K562 (cell line): Measurements from ENCODE around the gene MYO3B. TPM values are rescaled to one million over a fixed set of nuclear protein-coding genes. Genes with fewer than 3 reads are reported as not detected.

Experiments
- ARNT ChIP-seq, 2 experiments: fragments of 450-650 bp; IDR thresholded peaks; 2 replicates each; pipeline ENCODE4 v1.6.1; 2016; ENCODE audit warnings: mild to moderate bottlenecking in 1 of 2
- BCLAF1 ChIP-seq, 2 experiments: fragments of 450-650 bp in 1 of 2; IDR thresholded peaks; 2 replicates each; pipeline ENCODE4 v1.6.1; 2011 to 2017; ENCODE audit warnings: low read depth in 2 of 2, antibody characterized with exemption in 1 of 2, borderline replicate concordance in 1 of 2, low read length in 1 of 2, mild to moderate bottlenecking in 1 of 2, mixed read lengths in 1 of 2; ENCODE audit not compliant: control insufficient read depth in 1 of 2
- CEBPB ChIP-seq: fragments of 450-650 bp; IDR thresholded peaks from 2 replicates; pipeline ENCODE4 v1.6.1; 2016; ENCODE audit warnings: missing genetic modification characterization, missing compliant biosample characterization
- CHD1 ChIP-seq: fragments of 200-600 bp; sonication (generic); IDR thresholded peaks from one replicate; pipeline ENCODE4 v1.6.1; 2012; ENCODE audit warnings: mild to moderate bottlenecking, moderate library complexity, low read length, inconsistent platforms
- ELF4 ChIP-seq: fragments of 450-650 bp; formaldehyde crosslinking; IDR thresholded peaks from 2 replicates; pipeline ENCODE4 v1.4.0; 2022; ENCODE audit warnings: missing genetic modification characterization
- ESRRB ChIP-seq: fragments of 250-450 bp; sonication (Bioruptor Pico); IDR thresholded peaks from 2 replicates; pipeline ENCODE4 v1.5.0; 2020; ENCODE audit warnings: mild to moderate bottlenecking, moderate library complexity, borderline replicate concordance
- HMG20B ChIP-seq: fragments of 250-450 bp; sonication (Bioruptor Pico); IDR thresholded peaks from 2 replicates; pipeline ENCODE4 v1.5.0; 2021; ENCODE audit warnings: mild to moderate bottlenecking
- JUNB ChIP-seq: fragments of 450-650 bp; formaldehyde crosslinking; conservative IDR thresholded peaks from 2 replicates; pipeline ENCODE4 v1.4.0; 2020; ENCODE audit warnings: mild to moderate bottlenecking
- MEF2D ChIP-seq: conservative IDR thresholded peaks from 2 replicates; pipeline ENCODE4 v1.6.1; 2016; ENCODE audit warnings: low read depth, missing genetic modification characterization, missing compliant biosample characterization
- NCOA6 ChIP-seq: fragments of 450-650 bp; IDR thresholded peaks from 2 replicates; pipeline ENCODE4 v1.6.1; 2017; ENCODE audit warnings: mild to moderate bottlenecking
- PHB2 ChIP-seq: fragments of 450-650 bp; IDR thresholded peaks from 2 replicates; pipeline ENCODE4 v1.6.1; 2017; ENCODE audit warnings: low read depth
- POLR2B ChIP-seq: fragments of 450-650 bp; IDR thresholded peaks from 2 replicates; pipeline ENCODE4 v1.6.1; 2018; ENCODE audit warnings: low read depth; ENCODE audit not compliant: partially characterized antibody
- PPARD ChIP-seq: fragments of 250-450 bp; sonication (Bioruptor Pico); IDR thresholded peaks from 2 replicates; pipeline ENCODE4 v1.8.0; 2022; ENCODE audit warnings: inconsistent platforms, mild to moderate bottlenecking, moderate library complexity
- TAF9B ChIP-seq: fragments of 450-650 bp; IDR thresholded peaks from 2 replicates; pipeline ENCODE4 v1.6.1; 2018; ENCODE audit warnings: mild to moderate bottlenecking; ENCODE audit not compliant: partially characterized antibody
- TBL1XR1 ChIP-seq, 2 experiments: IDR thresholded peaks; 2 replicates each; pipeline ENCODE4 v1.6.1; 2012; ENCODE audit warnings: improper control_type of control experiment in 2 of 2, low read length in 2 of 2, mild to moderate bottlenecking in 1 of 2
- THRAP3 ChIP-seq: fragments of 450-650 bp; IDR thresholded peaks from 2 replicates; pipeline ENCODE4 v1.6.1; 2016; ENCODE audit warnings: mild to moderate bottlenecking, inconsistent platforms, borderline replicate concordance
- ZNF133 ChIP-seq: fragments of 250-450 bp; sonication (Bioruptor Pico); IDR thresholded peaks from 2 replicates; pipeline ENCODE4 v1.4.0; 2020; ENCODE audit warnings: mild to moderate bottlenecking
- ZNF140 ChIP-seq: fragments of 250-450 bp; sonication (Bioruptor Pico); IDR thresholded peaks from 2 replicates; pipeline ENCODE4 v1.8.0; 2021; ENCODE audit warnings: moderate library complexity, mild to moderate bottlenecking, inconsistent platforms
- ZNF263 ChIP-seq: sonication (generic); formaldehyde crosslinking; IDR thresholded peaks from 2 replicates; pipeline ENCODE4 v1.8.0; 2022; ENCODE audit warnings: mild to moderate bottlenecking, missing genetic modification reagents, borderline replicate concordance
- ZNF778 ChIP-seq: fragments of 450-650 bp; formaldehyde crosslinking; IDR thresholded peaks from 2 replicates; pipeline ENCODE4 v1.4.0; 2020; ENCODE audit warnings: mild to moderate bottlenecking, moderate library complexity
- polyA plus RNA-seq, 8 experiments: library from polyadenylated mRNA; depleted of rRNA in 4 of 8; stranded (reverse) in 5 of 8; unstranded in 3 of 8; fragments of >200 nt; fragmentation: Nextera tagmentation in 2 of 8; fragmentation: Illumina TruSeq in 1 of 8; extraction: Ambion mirVana in 2 of 8; extraction: Trizol in 1 of 8; gene quantifications; 2 replicates each; pipeline versions ENCODE4 v1.2.1 to v1.2.3, GENCODE V29; 2011 to 2014; ENCODE audit warnings: inconsistent platforms in 1 of 8, missing spikeins in 1 of 8
- total RNA-seq, 7 experiments: library from RNA; depleted of rRNA in 6 of 7; stranded (reverse); fragments of >200 nt in 6 of 7; fragmentation: Illumina TruSeq in 2 of 7; extraction: Trizol in 2 of 7; gene quantifications; 2 replicates each; pipeline versions ENCODE4 v1.2.1 to v1.2.3, GENCODE V29; 2011 to 2021; ENCODE audit warnings: low replicate concordance in 1 of 7

Gene MYO3B
- total and polyA plus RNA-seq, 9 of the 15 experiments (the other 6 are each of a cell fraction or from before 2014, with no cell fraction given): 2.7 to 6.5 (median 3.6) TPM

DNA sequence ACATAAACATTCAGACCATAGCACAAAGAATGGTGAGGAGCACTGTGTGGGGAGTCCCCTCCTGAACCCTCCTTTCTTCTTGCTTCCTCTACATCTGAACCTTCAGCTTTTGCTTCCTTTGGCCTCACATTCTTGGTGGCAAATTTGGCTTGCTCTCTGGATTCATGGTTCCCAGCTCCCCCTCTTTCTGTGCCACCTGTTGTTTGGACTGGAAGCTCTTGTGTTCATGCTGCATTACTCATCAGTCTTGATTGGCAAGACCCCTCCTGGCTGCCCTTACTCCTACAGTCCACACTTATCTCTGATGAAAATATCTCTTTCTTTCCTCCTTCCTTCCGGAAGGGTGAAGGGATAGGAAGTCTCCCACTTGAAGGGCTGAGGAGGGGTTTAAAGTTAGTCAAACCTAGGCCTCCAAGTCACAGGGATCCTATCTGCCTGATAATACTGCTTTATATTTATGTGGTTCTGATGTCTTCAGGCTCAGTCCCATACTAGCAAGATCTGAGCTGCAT is 70.0 kb downstream of the MYO3B start (continued):
- TF ChIP-seq BCLAF1 (IDR thresholded peaks at IDR 0.05; ENCODE audit: borderline replicate concordance in 1 of 2, control insufficient read depth in 1 of 2, low read depth in 2 of 2, low read length in 1 of 2) (no peak), NCOA6 (no peak), JUNB (CRISPR knock-in tag) (no peak), ESRRB (CRISPR knock-in tag) (no peak), ZNF263 (no peak), PPARD (CRISPR knock-in tag) (no peak), THRAP3 (no peak), ZNF140 (no peak), ARNT (IDR thresholded peaks at IDR 0.05) (no peak), TAF9B (no peak), ZNF133 (no peak), CEBPB (no peak), CHD1 (no peak), HMG20B (CRISPR knock-in tag) (no peak), MEF2D (tag) (peak; percentile 74), ELF4 (no peak), POLR2B (no peak), TBL1XR1 (IDR thresholded peaks at IDR 0.05; ENCODE audit: low read length in 2 of 2) (no peak), PHB2 (no peak; the same call in 1 of the 2 replicates), ZNF778 (CRISPR knock-in tag) (no peak)
